K562 treated with DMSO at 1 percent for 48 hours (cell line): ENCODE results near the gene MRAS. TPM values are rescaled to one million over a fixed set of nuclear protein-coding genes. Genes with fewer than 3 reads are reported as not detected.

Source experiments
- total RNA-seq: library from RNA; unstranded; fragments of 300-600 nt; gene quantifications from 2 replicates; pipeline ENCODE4 v1.2.3, GENCODE V29; 2022; ENCODE audit warnings: low replicate concordance; ENCODE audit errors: extremely low read depth

The MRAS gene
- not detected in 2 replicates for total RNA-seq

GRCh38 chr3:138347960-138348753, at the start of gene MRAS:
TSS of gene MRAS (plus strand) at chr3:138348579. CDS start at chr3:138372884, 24,305 bp downstream.

GRCh38 chr3:138329127-138329983, 19.0 kb upstream of the MRAS start, which contains the start of gene NME9:
TSS of gene NME9 (minus strand) at chr3:138329851. CDS start at chr3:138329335, 516 bp downstream.

GRCh38 chr3:138434276-138434874, 86.0 kb downstream of the MRAS start, which contains the start of gene ESYT3:
TSS of gene ESYT3 (plus strand) at chr3:138434616. CDS start at chr3:138434799, 183 bp downstream.

Other genes starting within 250 kb of the MRAS start
- not detected in 2 replicates for gene DZIP1L, start 233.0 kb upstream of the MRAS start, total RNA-seq
- gene A4GNT, start 216.2 kb upstream of the MRAS start, total RNA-seq, result not detected in 2 replicates
- not detected in 2 replicates for gene DBR1, start 173.7 kb upstream of the MRAS start, total RNA-seq
- gene ARMC8, start 161.3 kb upstream of the MRAS start, total RNA-seq, result not detected in 2 replicates
- gene NME9, start 18.7 kb upstream of the MRAS start, total RNA-seq, result not detected in 2 replicates
- gene ESYT3, start 86.0 kb downstream of the MRAS start, total RNA-seq, result not detected in 2 replicates
- not detected in 2 replicates for gene CEP70, start 245.7 kb downstream of the MRAS start, total RNA-seq